ENCODE results near the gene DHRS3.

DNA sequence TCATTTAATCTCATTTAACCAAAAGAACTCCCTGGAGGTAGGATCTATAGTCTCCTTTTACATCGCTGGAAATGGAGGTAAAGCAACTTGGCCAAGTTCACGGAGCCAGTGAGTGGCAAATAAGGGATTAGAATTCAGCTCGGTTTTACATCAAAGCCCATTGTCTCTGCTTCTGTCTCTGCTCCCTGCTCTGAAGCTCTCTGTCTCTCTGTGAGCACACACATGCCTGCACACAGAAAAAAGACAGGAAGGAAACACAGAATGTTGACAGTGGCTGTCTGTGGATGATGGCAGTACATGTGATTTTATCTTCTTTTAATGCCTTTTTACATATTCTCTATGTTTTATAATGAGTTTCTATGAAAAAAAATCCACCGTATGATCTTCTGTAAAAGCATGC lies 8.9 kb upstream of the DHRS3 start:
- TF ChIP-seq, protein P1, sequence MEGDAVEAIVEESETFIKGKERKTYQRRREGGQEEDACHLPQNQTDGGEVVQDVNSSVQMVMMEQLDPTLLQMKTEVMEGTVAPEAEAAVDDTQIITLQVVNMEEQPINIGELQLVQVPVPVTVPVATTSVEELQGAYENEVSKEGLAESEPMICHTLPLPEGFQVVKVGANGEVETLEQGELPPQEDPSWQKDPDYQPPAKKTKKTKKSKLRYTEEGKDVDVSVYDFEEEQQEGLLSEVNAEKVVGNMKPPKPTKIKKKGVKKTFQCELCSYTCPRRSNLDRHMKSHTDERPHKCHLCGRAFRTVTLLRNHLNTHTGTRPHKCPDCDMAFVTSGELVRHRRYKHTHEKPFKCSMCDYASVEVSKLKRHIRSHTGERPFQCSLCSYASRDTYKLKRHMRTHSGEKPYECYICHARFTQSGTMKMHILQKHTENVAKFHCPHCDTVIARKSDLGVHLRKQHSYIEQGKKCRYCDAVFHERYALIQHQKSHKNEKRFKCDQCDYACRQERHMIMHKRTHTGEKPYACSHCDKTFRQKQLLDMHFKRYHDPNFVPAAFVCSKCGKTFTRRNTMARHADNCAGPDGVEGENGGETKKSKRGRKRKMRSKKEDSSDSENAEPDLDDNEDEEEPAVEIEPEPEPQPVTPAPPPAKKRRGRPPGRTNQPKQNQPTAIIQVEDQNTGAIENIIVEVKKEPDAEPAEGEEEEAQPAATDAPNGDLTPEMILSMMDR (IDR thresholded peaks at IDR 0.05) = no peak
- TF ChIP-seq POLR2A (IDR thresholded peaks at IDR 0.05) = no peak

All from body of pancreas (tissue), 4 donors.